Stimulated activated CD8-positive, alpha-beta memory T cell treated with anti-CD3 and anti-CD28 coated beads, Interleukin-4, amount 100 ng/mL, for 1 hour (primary cell): ENCODE data around the gene DDX27.

Experiments used
- DNase-seq, 2 donors: peaks; one replicate each; pipeline ENCODE4 v3.0.0-alpha.2; 2020; ENCODE audit warnings: low read depth in 2 of 2, low spot score in 1 of 2

DDX27 gene

DNA sequence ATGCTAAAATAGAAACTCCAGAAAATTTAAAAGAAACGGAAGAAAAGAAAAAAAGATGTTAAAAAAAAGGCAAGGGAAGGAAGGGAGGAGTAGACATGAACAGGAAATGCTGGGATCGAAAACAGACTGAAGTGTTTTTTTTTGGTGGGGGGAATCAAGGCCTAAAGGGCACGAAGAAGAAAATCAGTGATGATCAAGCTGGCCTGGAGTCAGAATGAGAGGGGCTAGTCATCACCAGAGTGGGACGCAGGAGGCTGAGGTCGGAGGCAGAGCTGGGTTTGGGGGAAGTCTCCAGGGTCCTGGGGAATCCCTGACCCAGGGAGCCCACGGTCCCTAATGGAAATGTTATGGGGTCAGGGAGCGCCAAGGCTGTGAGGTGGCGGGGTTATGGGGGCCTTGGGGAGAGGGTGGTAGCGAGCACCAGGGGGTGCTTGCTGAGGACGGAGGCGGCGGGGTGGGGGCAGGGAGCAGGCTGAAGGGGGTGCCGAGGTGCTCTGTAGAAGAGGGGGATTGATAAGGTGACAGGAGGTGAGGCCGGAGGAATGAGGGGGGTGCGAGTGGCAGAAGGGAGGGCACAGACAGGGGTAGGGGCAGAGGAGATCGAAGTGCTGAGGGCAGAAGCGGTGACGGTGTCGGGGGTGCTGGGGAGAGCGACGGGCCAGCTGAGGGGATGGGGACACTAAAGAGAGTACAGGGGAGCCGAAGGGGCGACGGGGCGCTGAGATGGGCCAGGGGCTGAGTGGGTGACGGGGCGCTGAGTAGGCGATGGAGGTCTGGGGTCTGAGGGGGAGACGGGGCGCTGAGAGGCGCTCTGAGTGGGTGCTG, 58.0 kb downstream of the DDX27 start:
- DNase-seq: peak in 1 of 2 donors; percentile 11

DNA sequence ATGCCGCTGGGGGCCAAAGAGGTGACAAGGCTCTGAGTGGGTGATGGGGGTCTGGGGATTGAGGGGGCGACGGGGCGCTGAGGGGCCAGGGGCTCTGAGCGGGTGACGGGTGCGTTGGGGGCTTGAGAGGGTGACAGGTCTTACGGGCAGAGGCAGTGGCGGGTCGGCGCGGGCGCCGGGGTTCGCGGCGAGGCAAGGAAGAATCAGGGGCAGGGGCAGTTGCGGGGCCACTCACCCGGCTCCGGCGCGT, 58.5 kb downstream of the DDX27 start:
- no peak for DNase-seq

DNA sequence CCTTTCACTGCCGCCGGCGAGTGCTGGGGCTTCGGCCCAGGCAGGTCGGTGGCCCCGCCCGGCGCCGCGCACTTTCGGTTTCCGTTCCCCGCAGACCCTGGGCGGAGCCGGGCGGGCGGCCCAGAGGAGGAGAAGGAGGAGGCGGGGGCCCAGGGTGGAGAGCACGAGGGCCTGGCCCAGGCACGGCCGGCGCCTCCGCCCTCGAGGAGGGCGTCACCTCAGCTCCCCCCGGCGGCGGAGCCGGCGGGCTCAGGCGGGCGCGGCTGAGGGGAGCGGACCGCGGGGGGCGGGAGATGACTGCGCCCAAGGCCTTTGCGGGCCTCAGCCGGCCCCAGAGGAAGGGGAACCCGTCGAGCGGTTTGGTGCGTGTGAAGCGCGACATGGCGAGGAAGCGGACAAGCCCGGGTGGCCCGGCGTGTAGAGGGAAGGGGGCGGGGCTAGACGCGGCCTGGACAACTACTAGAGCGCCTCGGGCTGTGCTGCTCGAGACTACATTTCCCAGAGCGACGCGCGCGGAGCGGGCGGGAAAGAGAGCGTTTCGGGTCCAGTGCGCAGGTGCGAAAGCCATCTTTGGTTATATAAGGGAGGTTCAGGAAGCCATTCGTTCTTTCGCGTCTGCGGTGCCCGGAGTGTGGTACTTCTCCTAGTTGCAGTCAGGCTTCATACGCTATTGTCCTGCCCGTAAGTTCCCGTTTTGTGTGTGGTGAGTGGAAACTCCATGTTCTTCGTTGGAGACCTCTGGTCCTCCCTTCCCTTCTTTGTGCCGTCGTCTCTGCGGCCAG, 59.0 kb downstream of the DDX27 start, which contains the start of gene ZNFX1:
Gene ZNFX1 (minus strand): TSS at position 22 of the 782 bp plus-strand sequence. CDS start 2,218 bp downstream, outside the sequence.
- peak; percentile 96 for DNase-seq

DNA sequence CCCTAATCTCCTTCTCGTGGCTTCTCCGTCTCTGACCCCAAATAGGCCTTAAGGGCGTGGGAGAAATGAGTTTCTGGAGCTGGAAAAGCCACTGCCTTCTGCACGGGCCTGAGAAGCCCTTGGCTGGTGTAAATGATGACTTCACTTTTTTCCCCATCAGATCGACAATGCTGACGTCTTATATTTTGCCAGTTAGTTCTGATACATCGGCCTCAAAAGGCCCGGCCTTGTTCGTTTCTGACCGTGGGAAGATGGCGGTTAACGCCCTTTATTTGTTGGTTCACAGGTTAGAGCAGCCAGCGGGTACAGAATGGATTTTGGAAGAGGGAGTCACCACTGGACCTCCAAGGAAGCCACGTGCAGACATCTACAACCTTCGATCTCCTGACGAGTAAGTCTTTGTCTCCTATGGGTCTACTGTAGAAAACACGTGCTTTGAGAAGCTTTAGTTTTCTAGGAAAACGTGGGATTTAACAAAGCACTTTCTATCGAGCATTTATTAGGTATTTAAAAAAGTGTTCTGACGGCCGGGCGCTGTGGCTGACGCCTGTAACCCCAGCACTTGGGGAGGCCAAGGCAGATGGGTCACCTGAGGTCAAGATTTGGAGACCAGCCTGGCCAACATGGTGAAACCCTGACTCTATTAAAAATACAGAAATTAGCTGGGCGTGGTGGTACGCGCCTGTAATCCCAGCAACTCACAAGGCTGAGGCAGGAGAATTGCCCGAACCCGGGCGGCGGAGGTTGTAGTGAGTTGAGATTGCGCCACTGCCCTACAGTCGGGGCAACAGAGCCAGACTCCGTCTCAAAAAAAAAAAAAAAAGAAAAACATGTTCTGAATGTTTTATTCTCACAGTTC, 59.8 kb downstream of the DDX27 start:
- DNase-seq: no peak

DNA sequence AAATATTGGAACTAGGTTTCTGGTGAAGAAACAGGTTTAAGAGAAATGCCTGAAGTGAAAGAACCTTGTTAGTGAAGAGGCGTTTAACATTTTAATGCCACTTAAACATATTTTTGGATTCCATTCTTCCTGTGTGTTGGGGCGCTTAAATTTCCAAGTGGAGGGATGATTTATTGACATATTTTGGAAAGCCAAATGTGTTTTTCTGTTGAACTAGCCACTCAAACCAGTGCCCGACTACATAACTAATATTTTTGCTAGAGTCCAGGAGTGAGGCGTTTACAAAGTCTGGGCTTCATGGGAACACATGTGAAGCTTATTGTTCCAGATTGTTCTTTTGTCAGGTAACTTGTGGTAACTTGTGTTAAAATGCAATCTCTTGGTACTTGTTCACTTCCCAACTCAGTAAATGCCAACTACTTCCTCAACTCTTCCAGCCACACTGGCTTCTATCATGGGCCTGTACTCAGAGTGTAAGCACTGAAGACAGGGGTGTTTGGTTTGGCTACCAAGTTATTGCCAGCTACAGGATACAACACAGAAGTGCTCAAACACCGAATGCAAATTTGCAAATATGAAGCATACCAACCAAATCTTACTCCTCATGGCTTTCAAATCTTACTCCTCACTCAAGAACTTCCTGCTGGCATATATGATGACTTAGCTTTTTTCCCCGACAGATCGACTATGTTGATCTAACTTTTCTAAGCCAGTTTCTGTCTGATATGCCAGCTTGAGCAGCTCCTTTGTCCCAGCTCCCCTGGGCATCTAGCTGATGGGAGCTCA, 60.7 kb downstream of the DDX27 start:
- DNase-seq: no peak

DNA sequence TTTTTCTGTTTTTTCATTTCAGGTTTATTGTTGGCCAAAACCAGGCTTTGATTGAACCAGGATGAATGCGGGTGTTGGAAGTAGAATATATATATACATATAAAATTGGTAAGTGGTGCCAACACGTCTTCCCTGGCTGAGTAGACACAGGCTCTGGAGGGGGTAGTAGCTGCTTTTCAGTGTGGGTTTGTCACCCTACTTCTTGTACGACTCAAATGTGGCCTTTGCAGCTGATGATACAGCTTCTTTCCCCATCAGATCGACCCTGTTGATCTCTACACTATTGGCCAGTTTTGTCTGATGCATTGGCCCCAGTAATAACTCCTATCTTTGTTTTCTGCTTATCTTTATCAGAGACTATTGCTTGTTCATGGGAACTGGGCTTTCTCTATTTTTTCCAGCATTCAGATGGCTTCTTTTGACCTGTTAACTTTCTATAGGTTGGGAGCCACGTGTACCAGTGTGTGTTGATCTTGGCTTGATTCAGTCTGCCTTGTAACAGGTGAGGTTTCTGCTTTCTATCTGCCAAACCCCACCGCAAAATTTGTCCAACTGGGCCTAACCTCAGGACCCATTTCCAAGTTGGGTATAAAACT, 61.3 kb downstream of the DDX27 start:
- no peak for DNase-seq

DNA sequence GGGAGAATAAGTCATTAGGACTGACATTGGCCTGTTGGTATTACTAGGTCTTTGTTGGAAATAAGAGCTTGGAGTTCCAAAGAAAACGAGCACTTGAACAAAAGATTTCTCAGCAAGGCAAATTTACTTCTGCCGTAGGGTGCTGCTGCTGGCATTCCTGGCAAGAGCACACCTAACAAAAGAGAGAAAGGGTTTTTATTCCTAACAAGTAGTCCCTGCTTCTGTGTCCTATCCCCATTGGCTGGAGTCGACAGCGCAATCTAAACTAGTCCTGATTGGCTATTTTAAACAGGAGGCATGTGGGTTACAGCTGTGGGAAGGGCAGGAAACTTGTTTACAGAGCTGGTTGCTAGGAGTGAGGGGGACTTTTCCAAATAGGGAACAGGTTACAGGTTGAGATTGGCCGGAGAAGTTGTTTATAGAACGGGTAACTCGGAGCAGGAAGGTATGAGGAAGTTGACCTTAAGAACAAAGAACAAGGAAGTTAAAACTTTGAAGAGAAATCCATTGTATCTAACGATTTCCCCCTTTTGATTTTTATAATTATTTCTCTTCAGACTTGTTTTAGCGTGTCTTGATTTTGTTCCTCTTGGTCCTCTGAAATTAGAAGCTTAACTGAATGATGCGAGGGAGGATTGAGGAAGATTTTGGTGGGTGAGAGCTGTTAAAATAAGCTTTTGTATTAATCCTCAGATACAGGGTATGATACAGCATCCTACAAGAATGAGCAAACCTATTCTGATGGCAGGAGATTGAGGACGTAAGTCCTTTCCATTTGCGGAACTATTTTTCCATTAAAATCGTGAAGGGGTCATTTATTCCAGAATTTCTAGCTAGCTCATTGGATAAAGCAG, 62.1 kb downstream of the DDX27 start:
- DNase-seq: no peak

DNA sequence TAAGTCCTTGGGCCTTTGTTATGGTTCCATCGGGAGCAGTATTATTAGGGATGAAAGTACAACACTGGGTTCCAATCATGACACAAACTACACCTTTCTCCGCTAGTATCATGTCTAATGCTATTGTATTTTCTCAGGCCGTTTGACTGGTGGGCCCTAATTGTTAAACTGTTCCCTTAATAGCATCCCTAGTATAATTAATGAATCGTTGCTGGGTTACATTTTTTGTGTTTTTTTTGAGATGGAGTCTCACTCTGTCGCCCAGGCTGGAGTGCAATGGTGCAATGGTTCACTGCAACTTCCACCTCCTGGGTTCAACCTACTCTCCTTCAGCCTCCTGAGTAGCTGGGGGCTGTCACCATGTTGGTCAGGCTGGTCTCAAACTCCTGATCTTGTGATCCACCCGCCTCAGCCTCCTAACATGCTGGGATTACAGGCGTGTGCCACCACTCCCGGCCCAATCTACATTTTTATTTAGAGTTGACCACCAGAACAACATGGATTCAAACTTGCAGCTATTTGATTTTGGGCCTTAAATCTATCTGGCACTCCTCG, 62.8 kb downstream of the DDX27 start:
- no peak for DNase-seq

DNA sequence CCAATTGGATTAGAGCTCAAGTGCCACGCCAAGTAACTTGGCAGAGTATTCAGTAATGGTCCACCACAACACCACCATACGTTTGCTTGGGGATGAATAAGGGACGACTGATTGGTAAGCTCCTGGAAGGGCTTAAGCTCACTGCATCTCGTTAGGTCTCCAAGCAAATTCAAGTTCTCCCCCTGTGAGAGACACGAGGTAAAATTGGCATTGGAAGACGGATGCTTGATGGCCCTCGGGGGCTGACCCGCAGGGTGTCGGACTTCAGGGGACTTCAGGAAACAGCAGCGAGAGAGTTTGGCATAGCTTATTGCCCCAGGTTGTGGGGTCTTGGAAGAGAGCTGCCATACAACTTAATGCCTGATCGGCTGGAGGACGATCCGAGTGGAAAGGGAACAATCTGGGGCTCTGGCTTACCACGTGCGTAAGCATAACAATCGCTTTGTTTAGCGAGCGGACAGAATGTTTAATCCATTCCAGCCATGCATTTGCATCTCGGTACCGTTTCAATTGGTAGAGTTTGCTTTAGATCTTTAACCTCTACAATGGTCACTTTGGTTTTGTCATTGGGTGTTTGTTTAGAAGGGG, 63.5 kb downstream of the DDX27 start:
- no peak for DNase-seq

DNA sequence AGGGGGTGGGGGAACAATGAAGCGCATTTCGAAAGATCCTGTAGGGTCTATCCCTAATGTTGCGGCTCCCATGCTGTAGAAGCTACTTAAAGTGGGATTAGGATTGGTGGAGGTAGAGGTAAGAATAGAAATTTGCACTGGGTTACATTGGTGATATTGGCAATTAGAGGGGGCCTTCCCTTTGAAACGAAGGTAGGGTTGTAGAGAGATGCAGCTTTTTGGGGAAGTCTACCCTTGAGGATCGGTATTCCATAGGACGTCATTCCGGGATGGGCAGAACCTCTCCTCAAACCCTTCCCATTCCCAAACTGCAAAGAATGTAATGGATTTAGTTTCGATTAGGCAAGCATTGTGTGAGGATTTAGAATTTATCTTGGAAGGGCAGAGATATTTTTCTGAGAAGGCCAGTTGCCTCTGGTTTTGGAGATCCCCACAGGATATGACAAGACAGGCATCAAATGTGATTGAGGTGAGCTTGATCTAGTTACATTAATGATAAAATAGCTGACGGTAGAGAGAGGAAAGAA, 64.0 kb downstream of the DDX27 start:
- no peak for DNase-seq

DNA sequence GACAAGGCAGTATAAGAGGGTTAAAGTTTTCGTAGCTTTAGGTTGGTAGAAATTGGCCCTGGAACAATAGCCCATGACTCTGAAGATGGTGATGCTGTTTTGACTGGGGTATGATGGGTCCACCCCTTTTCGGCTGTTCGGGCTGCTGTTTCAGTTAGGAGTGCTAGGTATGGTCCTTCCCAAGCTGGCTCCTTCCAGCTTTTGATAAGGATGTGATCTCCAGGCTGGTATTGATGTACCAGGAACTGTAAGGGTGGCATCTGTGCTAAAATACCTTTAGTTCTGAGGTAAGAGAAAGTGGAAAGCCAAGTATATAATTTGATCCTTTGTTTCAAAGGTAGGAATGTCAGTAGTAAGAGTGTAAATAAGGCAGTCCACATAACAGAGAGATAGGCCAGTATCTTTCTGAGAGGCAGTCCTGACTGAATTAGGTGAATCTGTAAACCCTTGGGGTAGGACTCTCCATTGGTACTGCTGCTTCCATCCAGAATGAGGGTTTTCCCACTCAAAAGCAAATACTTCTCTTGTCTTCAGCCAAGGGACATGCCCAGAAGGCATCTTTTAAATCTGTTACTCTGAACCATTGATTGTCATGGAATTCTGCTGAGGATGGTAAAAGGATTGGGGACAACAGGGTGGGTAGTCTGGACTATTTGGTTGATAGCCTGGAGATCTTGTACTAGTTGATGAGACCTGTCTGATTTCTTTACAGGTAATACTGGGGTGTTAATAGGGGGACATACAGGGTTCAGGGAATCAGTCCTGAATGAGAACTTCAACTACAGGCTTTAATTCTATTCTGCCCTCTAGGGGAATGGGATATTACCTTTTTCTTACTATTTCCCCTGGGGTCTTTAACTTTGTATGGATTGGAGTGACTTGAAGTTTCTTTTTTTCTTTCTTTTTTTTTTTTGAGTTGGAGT, 64.7 kb downstream of the DDX27 start:
- no peak for DNase-seq

DNA sequence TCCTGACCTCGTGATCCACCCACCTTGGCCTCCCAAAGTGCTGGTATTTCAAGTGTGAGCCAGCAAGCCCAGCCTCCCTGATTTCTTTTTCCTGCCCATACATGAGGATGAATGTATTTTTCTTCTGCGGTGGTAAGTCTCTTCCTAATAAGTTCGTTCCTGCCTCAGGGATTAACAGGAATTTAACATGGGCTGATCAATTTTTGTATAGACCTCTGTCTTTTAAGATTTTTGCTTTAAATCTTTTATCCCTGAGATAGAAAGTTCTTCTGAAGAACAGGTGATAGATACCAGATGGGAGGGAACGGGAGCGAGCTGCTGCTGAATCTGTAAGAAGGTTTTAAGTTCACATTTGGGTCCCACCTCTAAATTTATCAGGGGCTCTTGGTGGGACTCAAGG, 65.6 kb downstream of the DDX27 start:
- no peak for DNase-seq

DNA sequence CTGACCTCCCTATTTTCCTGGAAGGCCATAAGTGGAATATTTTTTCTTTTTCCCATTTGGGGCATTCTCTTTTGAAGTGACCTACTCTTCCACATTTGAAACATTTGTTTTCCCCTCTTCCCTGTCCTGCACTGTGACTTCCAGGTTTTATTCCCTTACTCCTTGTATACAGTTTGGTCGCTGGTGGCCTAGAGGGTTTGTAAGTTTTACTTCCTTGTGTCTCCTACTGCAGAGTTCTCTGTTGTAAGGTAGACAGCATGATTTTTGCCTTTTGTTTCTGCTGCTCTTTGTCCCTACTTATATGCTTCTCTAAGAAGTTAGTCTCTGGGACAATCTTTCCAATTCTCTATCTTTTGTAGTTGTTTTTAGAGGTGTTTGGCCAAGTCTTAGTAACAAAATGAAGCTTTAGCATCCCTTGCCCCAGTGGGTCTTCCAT, 66.0 kb downstream of the DDX27 start:
- no peak for DNase-seq

DNA sequence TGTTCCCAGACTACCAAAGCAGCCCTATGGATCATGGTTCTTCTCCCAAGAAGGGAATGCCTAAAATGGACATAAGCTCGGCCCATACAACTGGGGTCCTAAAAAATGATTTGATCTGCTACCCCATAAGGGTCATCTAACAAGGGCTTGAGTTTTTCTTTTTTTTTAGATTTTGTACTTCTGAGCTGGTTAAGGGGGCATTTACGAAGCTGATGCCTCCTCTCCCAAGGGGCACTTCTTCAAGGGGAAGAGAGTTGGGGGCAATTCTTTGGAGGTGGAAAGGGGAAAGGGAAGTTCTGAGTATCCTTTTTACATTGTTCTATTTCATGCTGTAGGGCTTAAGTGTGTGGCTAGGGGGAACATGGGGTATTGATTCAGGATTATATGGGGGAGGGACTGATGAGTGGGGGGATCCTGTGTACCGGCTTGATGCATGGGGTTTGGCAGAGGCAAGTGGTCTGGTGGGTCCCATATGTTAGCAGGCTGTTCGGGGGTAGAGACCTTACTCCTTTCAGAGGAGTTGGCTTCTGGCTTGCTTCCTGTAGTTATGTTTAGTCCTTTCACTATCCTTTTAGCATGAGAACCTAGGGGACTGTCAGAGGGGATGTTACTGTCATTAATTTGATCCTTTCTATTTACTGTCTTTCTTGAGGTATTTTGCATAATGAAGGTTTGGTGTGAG, 66.7 kb downstream of the DDX27 start:
- no peak for DNase-seq

DNA sequence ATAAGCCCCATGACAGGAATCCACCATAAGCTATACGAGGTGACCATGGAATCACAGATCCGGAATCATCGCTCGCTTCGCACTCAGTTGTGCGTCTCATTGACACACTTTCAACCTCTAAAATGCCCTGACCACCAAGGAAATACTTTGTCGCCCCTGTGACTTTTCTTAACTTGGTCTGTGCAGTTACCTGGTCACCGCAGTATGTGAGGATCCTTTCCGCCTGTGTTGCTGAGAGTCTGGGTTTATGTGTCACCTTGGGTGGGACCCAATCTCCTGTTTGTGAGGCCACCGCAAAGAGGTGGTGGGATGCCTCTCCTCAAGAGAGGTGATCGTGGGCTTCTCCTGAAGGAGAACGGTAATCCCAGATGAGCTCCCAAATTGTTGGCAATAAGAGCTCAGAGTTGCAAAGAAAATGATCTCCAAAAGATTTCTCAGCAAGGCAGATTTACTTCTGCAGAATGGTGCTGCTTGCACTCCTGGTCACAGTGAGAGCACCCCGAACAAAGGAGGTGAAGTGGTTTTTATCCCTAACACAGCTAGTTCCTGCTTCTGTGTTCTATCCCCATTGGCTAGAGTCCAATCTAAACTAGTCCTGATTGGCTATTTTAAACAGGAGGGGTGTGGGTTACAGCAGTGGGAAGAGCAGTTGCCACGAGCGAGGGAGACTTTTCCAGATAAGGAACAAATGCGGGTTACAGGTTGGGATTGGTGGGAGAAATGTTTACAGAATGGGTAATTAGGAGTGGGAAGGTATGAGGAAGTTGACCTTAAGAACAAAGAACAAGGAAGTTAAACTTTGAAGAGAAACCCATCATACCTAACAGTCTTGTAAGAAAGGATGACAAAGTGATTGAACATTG, 67.7 kb downstream of the DDX27 start:
- no peak for DNase-seq
